GM12878 (cell line): Measurements from ENCODE around the gene FOXD2.

Source experiments
- EZH2 ChIP-seq: IDR thresholded peaks from 2 replicates; pipeline ENCODE4 v1.6.1; 2012; ENCODE audit warnings: low read depth, mild to moderate bottlenecking, control low read depth, inconsistent platforms, low read length, borderline replicate concordance; ENCODE audit not compliant: control insufficient read depth
- GABPA ChIP-seq: IDR thresholded peaks from 2 replicates; pipeline ENCODE4 v1.6.1; 2014; ENCODE audit warnings: antibody characterized with exemption, low read depth, mild to moderate bottlenecking, inconsistent platforms
- KAT2A ChIP-seq: conservative IDR thresholded peaks from 2 replicates; pipeline ENCODE4 v1.6.1; 2011; ENCODE audit warnings: low read depth, low read length; ENCODE audit not compliant: control insufficient read depth
- POLR2A ChIP-seq: IDR thresholded peaks from 2 replicates; pipeline ENCODE4 v1.6.1; 2011; ENCODE audit warnings: low read depth, mild to moderate bottlenecking, low read length
- RCOR1 ChIP-seq: conservative IDR thresholded peaks from 2 replicates; pipeline ENCODE4 v1.6.1; 2012; ENCODE audit warnings: low read depth, low read length, improper control_type of control experiment
- SIX5 ChIP-seq: IDR thresholded peaks from 2 replicates; pipeline ENCODE4 v1.6.1; 2011; ENCODE audit warnings: mild to moderate bottlenecking, low read depth, low read length, moderate library complexity; ENCODE audit not compliant: severe bottlenecking
- TAF1 ChIP-seq: IDR thresholded peaks from 2 replicates; pipeline ENCODE4 v1.6.1; 2011; ENCODE audit warnings: mild to moderate bottlenecking, low read depth, low read length, borderline replicate concordance
- TF ChIP-seq, protein P1 (sequence below), 3 experiments: IDR thresholded peaks in 2 of 3; conservative IDR thresholded peaks in 1 of 3; 2 replicates each; pipeline ENCODE4 v1.5.1; 2011; ENCODE audit warnings: low read depth in 3 of 3, low read length in 3 of 3, mild to moderate bottlenecking in 3 of 3, control low read depth in 2 of 3, moderate library complexity in 2 of 3, inconsistent platforms in 1 of 3, mixed read lengths in 1 of 3; ENCODE audit not compliant: control insufficient read depth in 2 of 3, insufficient read depth in 1 of 3; ENCODE audit errors: extremely low read depth in 1 of 3

DNA sequence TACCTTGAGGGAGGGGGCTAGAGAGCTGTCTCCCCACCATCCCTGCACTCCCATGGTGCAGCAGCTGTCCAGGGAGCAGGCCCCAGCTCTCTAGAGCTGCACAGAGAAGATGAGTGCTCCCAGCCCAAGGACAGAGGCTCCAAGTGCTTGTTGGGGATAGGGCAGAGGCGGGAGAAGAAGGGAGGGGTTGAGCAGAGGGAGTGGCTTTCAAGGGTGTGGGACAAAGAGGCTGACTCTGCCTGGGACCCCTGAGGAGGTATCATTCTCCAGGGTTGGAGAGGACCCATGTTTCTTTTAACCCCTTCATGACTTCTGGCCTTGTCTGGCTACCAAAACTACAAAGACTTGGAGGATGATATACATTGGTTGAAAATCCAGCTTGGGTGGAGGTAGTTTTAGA is 14.6 kb downstream of the FOXD2 start:
- TF ChIP-seq, protein P1, sequence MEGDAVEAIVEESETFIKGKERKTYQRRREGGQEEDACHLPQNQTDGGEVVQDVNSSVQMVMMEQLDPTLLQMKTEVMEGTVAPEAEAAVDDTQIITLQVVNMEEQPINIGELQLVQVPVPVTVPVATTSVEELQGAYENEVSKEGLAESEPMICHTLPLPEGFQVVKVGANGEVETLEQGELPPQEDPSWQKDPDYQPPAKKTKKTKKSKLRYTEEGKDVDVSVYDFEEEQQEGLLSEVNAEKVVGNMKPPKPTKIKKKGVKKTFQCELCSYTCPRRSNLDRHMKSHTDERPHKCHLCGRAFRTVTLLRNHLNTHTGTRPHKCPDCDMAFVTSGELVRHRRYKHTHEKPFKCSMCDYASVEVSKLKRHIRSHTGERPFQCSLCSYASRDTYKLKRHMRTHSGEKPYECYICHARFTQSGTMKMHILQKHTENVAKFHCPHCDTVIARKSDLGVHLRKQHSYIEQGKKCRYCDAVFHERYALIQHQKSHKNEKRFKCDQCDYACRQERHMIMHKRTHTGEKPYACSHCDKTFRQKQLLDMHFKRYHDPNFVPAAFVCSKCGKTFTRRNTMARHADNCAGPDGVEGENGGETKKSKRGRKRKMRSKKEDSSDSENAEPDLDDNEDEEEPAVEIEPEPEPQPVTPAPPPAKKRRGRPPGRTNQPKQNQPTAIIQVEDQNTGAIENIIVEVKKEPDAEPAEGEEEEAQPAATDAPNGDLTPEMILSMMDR (IDR thresholded peaks at IDR 0.05 in 2 of 3, conservative IDR thresholded peaks at IDR 0.05 in 1 of 3; ENCODE audit: control insufficient read depth in 2 of 3, extremely low read depth in 1 of 3, insufficient read depth in 1 of 3, low read depth in 3 of 3, low read length in 3 of 3) = no peak
- TF ChIP-seq KAT2A (no peak), GABPA (no peak), SIX5 (no peak), RCOR1 (no peak), TAF1 (no peak), EZH2 (no peak), POLR2A (no peak)
